T-helper 17 cell (primary cell): Measurements from ENCODE around the gene ARL10. TPM values are rescaled to one million over a fixed set of nuclear protein-coding genes. Genes with fewer than 3 reads are reported as not detected.

Experiments used
- total RNA-seq, 4 donors: library from RNA in 2 of 4; stranded (reverse) in 2 of 4; gene quantifications; one replicate each; pipeline ENCODE4 v1.2.3 and lab custom pipeline; 2022 to 2026

The ARL10 gene
- total RNA-seq, 2 donors from 2014 or later, result 7.3 to 7.6 TPM

Other genes with a start within 250 kb of the ARL10 start
- 10 to 100 TPM; 21.9 to 22.6 TPM for gene SIMC1, start 127.1 kb upstream of the ARL10 start, total RNA-seq
- 10 to 100 TPM; 73.9 to 76.7 TPM for gene KIAA1191, start 3.7 kb upstream of the ARL10 start, total RNA-seq
- 10 to 100 TPM; 17.9 to 19.2 TPM for gene NOP16, start 23.1 kb downstream of the ARL10 start, total RNA-seq
- gene HIGD2A, start 23.3 kb downstream of the ARL10 start, total RNA-seq, result 100 to 1,000 TPM; 119 to 135 TPM
- 10 to 100 TPM; 65.3 to 69.4 TPM for gene CLTB, start 51.1 kb downstream of the ARL10 start, total RNA-seq
- 10 to 100 TPM; 23.1 to 24.2 TPM for gene FAF2, start 82.9 kb downstream of the ARL10 start, total RNA-seq
- gene RNF44, start 171.9 kb downstream of the ARL10 start, total RNA-seq, result 100 to 1,000 TPM; 228 to 288 TPM
- gene CDHR2, start 183.9 kb downstream of the ARL10 start, total RNA-seq, result 1 to 10 TPM; 1.3 to 2.4 TPM
- under 1 TPM; 0.57 to 0.60 TPM for gene GPRIN1, start 244.7 kb downstream of the ARL10 start, total RNA-seq